HCT116 (cell line): ENCODE measurements around the gene PRPF8. TPM values are rescaled to one million over a fixed set of nuclear protein-coding genes. Genes with fewer than 3 reads are reported as not detected.

Source experiments
- ATAC-seq: fragments of 200-7000 bp; cut with Tn5 transposase; 2 replicates; pipeline ENCODE4 v1.9.1; 2020; ENCODE audit warnings: mild to moderate bottlenecking, moderate library complexity
- BruUV-seq: library from RNA; stranded (reverse); fragments of 400-500 nt; replicated peaks from 2 replicates; lab custom pipeline; 2021; lab: Mats Ljungman, UMichigan
- CTCF ChIA-PET: fragments of 300-600 bp; sonication (Branson Sonifier 250); formaldehyde crosslinking; loops from one replicate; lab custom pipeline; 2021; ENCODE audit warnings: antibody characterized with exemption; lab: Charles Lee
- POLR2A ChIA-PET: fragments of 300-600, 350-600 bp; sonication (Branson Sonifier 250); formaldehyde crosslinking; loops from one replicate; lab custom pipeline; 2021; ENCODE audit warnings: antibody characterized with exemption; lab: Charles Lee
- RAD21 ChIA-PET, 2 experiments: fragments of 300-600 bp; sonication (Branson Sonifier 250); formaldehyde crosslinking; loops; one replicate each; lab custom pipeline; 2023; ENCODE audit warnings: low total read pairs in 2 of 2; ENCODE audit not compliant: uncharacterized antibody in 2 of 2, unreplicated experiment in 2 of 2, low non-redundant PET in 1 of 2; lab: Charles Lee
- DNase-seq: peaks from one replicate; pipeline ENCODE4 v3.0.0-alpha.2; 2010; ENCODE audit warnings: low read depth, low spot score
- H2AFZ ChIP-seq: fragments of 200-600 bp; shearing (Covaris generic), sonication (generic); 2 replicates; pipeline ENCODE4 v1.6.1; 2017; ENCODE audit warnings: low read depth, mixed run types, mixed read lengths, antibody characterized with exemption, low read length; ENCODE audit not compliant: poor library complexity, severe bottlenecking
- H3K27ac ChIP-seq: 2 replicates; pipeline ENCODE4 v1.5.1; 2012; ENCODE audit warnings: low read depth, low read length
- H3K27me3 ChIP-seq: fragments of 200-600 bp; sonication (generic); 2 replicates; pipeline ENCODE4 v1.6.1; 2016; ENCODE audit warnings: mixed run types, low read length, mixed read lengths; ENCODE audit not compliant: insufficient read depth
- H3K36me3 ChIP-seq, 2 experiments: fragments of 200-500 bp in 1 of 2; fragments of 200-600 bp in 1 of 2; sonication (Bioruptor generic) in 1 of 2; sonication (generic) in 1 of 2; 2 replicates each; pipeline versions ENCODE4 v1.5.1 to v1.6.1; 2014 to 2016; ENCODE audit warnings: low read length in 2 of 2, inconsistent platforms in 1 of 2, mixed read lengths in 1 of 2, mixed run types in 1 of 2; ENCODE audit not compliant: insufficient read depth in 2 of 2, control insufficient read depth in 1 of 2
- H3K4me1 ChIP-seq, 2 experiments: fragments of 200-600 bp in 1 of 2; sonication (generic) in 1 of 2; 2 replicates each; pipeline versions ENCODE4 v1.5.1 to v1.6.1; 2012 to 2017; ENCODE audit warnings: low read length in 2 of 2, inconsistent platforms in 1 of 2, mild to moderate bottlenecking in 1 of 2, mixed read lengths in 1 of 2, mixed run types in 1 of 2, moderate library complexity in 1 of 2; ENCODE audit not compliant: insufficient read depth in 2 of 2, control insufficient read depth in 1 of 2
- H3K4me2 ChIP-seq: fragments of 200-600 bp; sonication (generic); 2 replicates; pipeline ENCODE4 v1.6.1; 2017; ENCODE audit warnings: mixed run types, low read length, mixed read lengths
- H3K4me3 ChIP-seq, 2 experiments: fragments of 200-600 bp in 1 of 2; sonication (generic) in 1 of 2; replicated peaks in 1 of 2; 2 replicates each; pipeline ENCODE4 v1.5.1; 2011 to 2016; ENCODE audit warnings: low read length in 2 of 2, control low read depth in 1 of 2, low read depth in 1 of 2, mild to moderate bottlenecking in 1 of 2, mixed read lengths in 1 of 2, mixed run types in 1 of 2
- H3K79me2 ChIP-seq: fragments of 200-600 bp; sonication (generic); 2 replicates; pipeline ENCODE4 v1.6.1; 2017; ENCODE audit warnings: mild to moderate bottlenecking, mixed run types, low read length, moderate library complexity, mixed read lengths; ENCODE audit not compliant: insufficient read depth
- H3K9ac ChIP-seq: fragments of 200-600 bp; sonication (generic); 2 replicates; pipeline ENCODE4 v1.6.1; 2016; ENCODE audit warnings: low read length, mixed read lengths
- H3K9me2 ChIP-seq: fragments of 200-600 bp; sonication (generic), shearing (Covaris generic); 2 replicates; pipeline ENCODE4 v1.6.1; 2017; ENCODE audit warnings: mixed run types, mild to moderate bottlenecking, moderate library complexity; ENCODE audit not compliant: insufficient read depth
- H3K9me3 ChIP-seq, 2 experiments: fragments of 200-500 bp in 1 of 2; fragments of 200-600 bp in 1 of 2; sonication (Bioruptor generic) in 1 of 2; sonication (generic) in 1 of 2; 2 replicates each; pipeline ENCODE4 v1.6.1; 2014 to 2017; ENCODE audit warnings: low read length in 2 of 2, mixed read lengths in 2 of 2, inconsistent platforms in 1 of 2, low read depth in 1 of 2, mild to moderate bottlenecking in 1 of 2, mixed run types in 1 of 2, moderate library complexity in 1 of 2; ENCODE audit not compliant: control insufficient read depth in 1 of 2, insufficient read depth in 1 of 2
- H4K20me1 ChIP-seq: fragments of 200-600 bp; sonication (generic), shearing (Covaris generic); 2 replicates; pipeline ENCODE4 v1.6.1; 2017; ENCODE audit warnings: mixed run types, mild to moderate bottlenecking, moderate library complexity; ENCODE audit not compliant: insufficient read depth
- CEBPB ChIP-seq: IDR thresholded peaks from 2 replicates; pipeline ENCODE4 v1.6.1; 2012; ENCODE audit warnings: low read depth
- EGR1 ChIP-seq: IDR thresholded peaks from 2 replicates; pipeline ENCODE4 v1.6.1; 2012; ENCODE audit warnings: low read depth
- ELF1 ChIP-seq: IDR thresholded peaks from 2 replicates; pipeline ENCODE4 v1.6.1; 2012; ENCODE audit warnings: low read depth, borderline replicate concordance
- EZH2phosphoT487 ChIP-seq: fragments of 200-600 bp; IDR thresholded peaks from 2 replicates; pipeline ENCODE4 v1.6.1; 2018; ENCODE audit warnings: antibody characterized with exemption, borderline replicate concordance
- FOSL1 ChIP-seq: IDR thresholded peaks from 2 replicates; pipeline ENCODE4 v1.6.1; 2012; ENCODE audit warnings: low read depth
- JUND ChIP-seq: IDR thresholded peaks from 2 replicates; pipeline ENCODE4 v1.6.1; 2012
- ZNF274 ChIP-seq: fragments of 200-500 bp; sonication (Bioruptor generic); IDR thresholded peaks from 2 replicates; pipeline ENCODE4 v1.6.1; 2014; ENCODE audit warnings: mild to moderate bottlenecking, low read depth, low read length, inconsistent platforms
- intact Hi-C: fragments of 100-400 bp; cut with micrococcal nuclease; formaldehyde crosslinking; loops from 2 replicates; pipeline ENCODE4 v1.10.0; 2022
- total RNA-seq: library from RNA; stranded (reverse); gene quantifications from one replicate; pipeline ENCODE4 v1.2.1, GENCODE V29; 2021; ENCODE audit not compliant: unreplicated experiment
- TF ChIP-seq, protein P1 (sequence below): IDR thresholded peaks from 2 replicates; pipeline ENCODE4 v1.6.1; 2012; ENCODE audit warnings: low read depth

The PRPF8 gene
- total RNA-seq, 1 experiment from 2014 or later = 386 TPM

DNA sequence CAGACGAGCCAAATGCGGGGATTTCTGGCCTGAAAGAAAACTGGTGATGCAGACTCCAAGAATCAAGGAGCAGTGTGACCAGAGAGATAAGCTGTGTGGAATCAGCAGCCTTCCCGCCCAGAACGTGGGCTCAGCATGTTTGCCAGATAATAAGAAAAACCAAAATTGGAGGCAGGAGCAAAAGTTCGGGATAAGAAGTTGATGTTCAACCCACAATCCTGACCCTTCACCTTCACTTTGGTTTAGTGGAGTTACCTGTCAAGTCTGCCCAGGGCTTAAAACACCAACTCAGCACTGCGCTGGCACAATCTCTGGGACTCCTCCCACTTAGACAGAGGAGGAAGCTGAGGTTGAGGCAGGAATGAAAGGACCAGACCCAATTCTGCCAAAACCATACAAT, 59.1 kb downstream of the PRPF8 start:
- TF ChIP-seq ZNF274 (no peak), CEBPB (no peak), ELF1 (no peak), EGR1 (no peak), JUND (no peak), EZH2phosphoT487 (no peak), FOSL1 (no peak)
- TF ChIP-seq, protein P1, sequence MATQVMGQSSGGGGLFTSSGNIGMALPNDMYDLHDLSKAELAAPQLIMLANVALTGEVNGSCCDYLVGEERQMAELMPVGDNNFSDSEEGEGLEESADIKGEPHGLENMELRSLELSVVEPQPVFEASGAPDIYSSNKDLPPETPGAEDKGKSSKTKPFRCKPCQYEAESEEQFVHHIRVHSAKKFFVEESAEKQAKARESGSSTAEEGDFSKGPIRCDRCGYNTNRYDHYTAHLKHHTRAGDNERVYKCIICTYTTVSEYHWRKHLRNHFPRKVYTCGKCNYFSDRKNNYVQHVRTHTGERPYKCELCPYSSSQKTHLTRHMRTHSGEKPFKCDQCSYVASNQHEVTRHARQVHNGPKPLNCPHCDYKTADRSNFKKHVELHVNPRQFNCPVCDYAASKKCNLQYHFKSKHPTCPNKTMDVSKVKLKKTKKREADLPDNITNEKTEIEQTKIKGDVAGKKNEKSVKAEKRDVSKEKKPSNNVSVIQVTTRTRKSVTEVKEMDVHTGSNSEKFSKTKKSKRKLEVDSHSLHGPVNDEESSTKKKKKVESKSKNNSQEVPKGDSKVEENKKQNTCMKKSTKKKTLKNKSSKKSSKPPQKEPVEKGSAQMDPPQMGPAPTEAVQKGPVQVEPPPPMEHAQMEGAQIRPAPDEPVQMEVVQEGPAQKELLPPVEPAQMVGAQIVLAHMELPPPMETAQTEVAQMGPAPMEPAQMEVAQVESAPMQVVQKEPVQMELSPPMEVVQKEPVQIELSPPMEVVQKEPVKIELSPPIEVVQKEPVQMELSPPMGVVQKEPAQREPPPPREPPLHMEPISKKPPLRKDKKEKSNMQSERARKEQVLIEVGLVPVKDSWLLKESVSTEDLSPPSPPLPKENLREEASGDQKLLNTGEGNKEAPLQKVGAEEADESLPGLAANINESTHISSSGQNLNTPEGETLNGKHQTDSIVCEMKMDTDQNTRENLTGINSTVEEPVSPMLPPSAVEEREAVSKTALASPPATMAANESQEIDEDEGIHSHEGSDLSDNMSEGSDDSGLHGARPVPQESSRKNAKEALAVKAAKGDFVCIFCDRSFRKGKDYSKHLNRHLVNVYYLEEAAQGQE = no peak
- Histone ChIP-seq H3K9me3 (no peaks in the 10 kb centered on the region), H3K4me2 (no peak overlapping the region), H3K4me1 (peaks cover 14 to 46% of the 10 kb centered on the region in 2 experiments), H3K27me3 (no peaks in the 10 kb centered on the region), H3K4me3 (no peak overlapping the region), H2AFZ (no peak overlapping the region), H3K27ac (no peak overlapping the region), H3K79me2 (no peaks in the 10 kb centered on the region), H4K20me1 (no peaks in the 10 kb centered on the region), H3K36me3 (no peaks in the 10 kb centered on the region), H3K9me2 (no peaks in the 10 kb centered on the region), H3K9ac (no peak overlapping the region)
- DNase-seq (no peak), ATAC-seq (no peak)
- intact Hi-C loops = no loop called here
- no TSS peak for BruUV-seq
- CTCF ChIA-PET = interaction anchor here (0.8 kb wide), 1 partner anchor 51 kb away, joined by 3 read pairs; no protein-coding TSS in a partner anchor
- RAD21 ChIA-PET = no interaction called here
- POLR2A ChIA-PET = interaction anchor here (1.2 kb wide), 1 partner anchor 10 kb away, joined by 3 read pairs; no protein-coding TSS in a partner anchor
